ENCODE data around the gene VEPH1. TPM values are rescaled to one million over a fixed set of nuclear protein-coding genes. Genes with fewer than 3 reads are reported as not detected.

Gene VEPH1
- total and polyA plus RNA-seq, 9 of the 15 experiments (the other 6 are each of a cell fraction or from before 2014, with no cell fraction given) = 4.5 to 15.6 (median 5.8) TPM

DNA sequence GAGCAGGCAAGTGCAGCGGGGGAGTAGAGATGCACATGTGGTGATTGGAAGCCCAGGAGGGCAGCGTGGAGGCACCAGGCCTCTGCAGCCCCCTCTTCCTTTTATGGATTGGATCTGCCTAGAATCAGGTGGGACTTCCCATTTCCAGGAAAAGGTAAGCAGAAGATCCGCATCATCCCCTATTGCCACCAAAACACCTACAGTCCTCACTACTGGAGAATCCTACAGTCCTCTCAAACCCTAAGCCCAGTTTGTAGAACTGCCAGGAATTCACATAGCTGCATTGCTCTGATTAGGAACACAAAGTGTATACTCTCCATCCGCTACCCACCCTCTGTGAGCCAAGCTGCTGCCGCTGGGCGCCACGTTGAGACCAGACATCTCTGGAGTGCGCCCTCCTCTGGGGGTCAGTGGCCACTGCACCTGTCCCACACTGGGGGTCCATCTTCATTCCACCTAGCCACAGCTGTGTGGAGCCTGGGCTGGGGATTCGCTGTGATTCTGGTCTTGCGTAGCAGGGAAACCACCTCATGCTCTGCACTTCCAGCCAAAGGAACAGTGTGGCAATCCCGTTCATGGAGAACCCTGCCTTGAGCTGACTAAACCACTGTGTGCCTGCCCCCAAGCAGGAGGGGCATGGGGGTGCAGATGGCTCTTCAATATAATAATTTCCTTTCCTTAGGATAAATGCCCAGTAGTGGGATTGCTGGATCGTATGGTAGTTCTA lies 155.5 kb downstream of the VEPH1 start (continued):
- TF ChIP-seq, protein P1, sequence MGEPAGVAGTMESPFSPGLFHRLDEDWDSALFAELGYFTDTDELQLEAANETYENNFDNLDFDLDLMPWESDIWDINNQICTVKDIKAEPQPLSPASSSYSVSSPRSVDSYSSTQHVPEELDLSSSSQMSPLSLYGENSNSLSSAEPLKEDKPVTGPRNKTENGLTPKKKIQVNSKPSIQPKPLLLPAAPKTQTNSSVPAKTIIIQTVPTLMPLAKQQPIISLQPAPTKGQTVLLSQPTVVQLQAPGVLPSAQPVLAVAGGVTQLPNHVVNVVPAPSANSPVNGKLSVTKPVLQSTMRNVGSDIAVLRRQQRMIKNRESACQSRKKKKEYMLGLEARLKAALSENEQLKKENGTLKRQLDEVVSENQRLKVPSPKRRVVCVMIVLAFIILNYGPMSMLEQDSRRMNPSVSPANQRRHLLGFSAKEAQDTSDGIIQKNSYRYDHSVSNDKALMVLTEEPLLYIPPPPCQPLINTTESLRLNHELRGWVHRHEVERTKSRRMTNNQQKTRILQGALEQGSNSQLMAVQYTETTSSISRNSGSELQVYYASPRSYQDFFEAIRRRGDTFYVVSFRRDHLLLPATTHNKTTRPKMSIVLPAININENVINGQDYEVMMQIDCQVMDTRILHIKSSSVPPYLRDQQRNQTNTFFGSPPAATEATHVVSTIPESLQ (CRISPR knock-in tag; IDR thresholded peaks at IDR 0.05) = no peak
- no peak for TF ChIP-seq ZSCAN29 (IDR thresholded peaks at IDR 0.05)
- no peak for TF ChIP-seq CBX2 (IDR thresholded peaks at IDR 0.05; ENCODE audit: insufficient read depth, low read length, poor library complexity, severe bottlenecking)
- TF ChIP-seq, protein P2, sequence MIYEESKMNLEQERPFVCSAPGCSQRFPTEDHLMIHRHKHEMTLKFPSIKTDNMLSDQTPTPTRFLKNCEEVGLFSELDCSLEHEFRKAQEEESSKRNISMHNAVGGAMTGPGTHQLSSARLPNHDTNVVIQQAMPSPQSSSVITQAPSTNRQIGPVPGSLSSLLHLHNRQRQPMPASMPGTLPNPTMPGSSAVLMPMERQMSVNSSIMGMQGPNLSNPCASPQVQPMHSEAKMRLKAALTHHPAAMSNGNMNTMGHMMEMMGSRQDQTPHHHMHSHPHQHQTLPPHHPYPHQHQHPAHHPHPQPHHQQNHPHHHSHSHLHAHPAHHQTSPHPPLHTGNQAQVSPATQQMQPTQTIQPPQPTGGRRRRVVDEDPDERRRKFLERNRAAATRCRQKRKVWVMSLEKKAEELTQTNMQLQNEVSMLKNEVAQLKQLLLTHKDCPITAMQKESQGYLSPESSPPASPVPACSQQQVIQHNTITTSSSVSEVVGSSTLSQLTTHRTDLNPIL (CRISPR knock-in tag; IDR thresholded peaks at IDR 0.05) = no peak
- TF ChIP-seq SMC3 (conservative IDR thresholded peaks at IDR 0.05; ENCODE audit: insufficient read depth, low read depth, low read length) = peak; percentile 44; the same call in 1 of the 2 replicates
- TF ChIP-seq, protein P3, sequence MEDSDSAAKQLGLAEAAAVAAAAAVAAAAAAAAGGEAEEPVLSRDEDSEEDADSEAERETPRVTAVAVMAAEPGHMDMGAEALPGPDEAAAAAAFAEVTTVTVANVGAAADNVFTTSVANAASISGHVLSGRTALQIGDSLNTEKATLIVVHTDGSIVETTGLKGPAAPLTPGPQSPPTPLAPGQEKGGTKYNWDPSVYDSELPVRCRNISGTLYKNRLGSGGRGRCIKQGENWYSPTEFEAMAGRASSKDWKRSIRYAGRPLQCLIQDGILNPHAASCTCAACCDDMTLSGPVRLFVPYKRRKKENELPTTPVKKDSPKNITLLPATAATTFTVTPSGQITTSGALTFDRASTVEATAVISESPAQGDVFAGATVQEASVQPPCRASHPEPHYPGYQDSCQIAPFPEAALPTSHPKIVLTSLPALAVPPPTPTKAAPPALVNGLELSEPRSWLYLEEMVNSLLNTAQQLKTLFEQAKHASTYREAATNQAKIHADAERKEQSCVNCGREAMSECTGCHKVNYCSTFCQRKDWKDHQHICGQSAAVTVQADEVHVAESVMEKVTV (CRISPR knock-in tag; IDR thresholded peaks at IDR 0.05) = peak; percentile 16; the same call in 1 of the 2 replicates
- TF ChIP-seq, protein P4, sequence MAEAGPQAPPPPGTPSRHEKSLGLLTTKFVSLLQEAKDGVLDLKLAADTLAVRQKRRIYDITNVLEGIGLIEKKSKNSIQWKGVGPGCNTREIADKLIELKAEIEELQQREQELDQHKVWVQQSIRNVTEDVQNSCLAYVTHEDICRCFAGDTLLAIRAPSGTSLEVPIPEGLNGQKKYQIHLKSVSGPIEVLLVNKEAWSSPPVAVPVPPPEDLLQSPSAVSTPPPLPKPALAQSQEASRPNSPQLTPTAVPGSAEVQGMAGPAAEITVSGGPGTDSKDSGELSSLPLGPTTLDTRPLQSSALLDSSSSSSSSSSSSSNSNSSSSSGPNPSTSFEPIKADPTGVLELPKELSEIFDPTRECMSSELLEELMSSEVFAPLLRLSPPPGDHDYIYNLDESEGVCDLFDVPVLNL (CRISPR knock-in tag; IDR thresholded peaks at IDR 0.05; ENCODE audit: low read depth) = no peak
- TF ChIP-seq ZBTB8A (IDR thresholded peaks at IDR 0.05; ENCODE audit: partially characterized antibody) = no peak
- TF ChIP-seq, protein P5, sequence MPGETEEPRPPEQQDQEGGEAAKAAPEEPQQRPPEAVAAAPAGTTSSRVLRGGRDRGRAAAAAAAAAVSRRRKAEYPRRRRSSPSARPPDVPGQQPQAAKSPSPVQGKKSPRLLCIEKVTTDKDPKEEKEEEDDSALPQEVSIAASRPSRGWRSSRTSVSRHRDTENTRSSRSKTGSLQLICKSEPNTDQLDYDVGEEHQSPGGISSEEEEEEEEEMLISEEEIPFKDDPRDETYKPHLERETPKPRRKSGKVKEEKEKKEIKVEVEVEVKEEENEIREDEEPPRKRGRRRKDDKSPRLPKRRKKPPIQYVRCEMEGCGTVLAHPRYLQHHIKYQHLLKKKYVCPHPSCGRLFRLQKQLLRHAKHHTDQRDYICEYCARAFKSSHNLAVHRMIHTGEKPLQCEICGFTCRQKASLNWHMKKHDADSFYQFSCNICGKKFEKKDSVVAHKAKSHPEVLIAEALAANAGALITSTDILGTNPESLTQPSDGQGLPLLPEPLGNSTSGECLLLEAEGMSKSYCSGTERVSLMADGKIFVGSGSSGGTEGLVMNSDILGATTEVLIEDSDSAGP (CRISPR knock-in tag; IDR thresholded peaks at IDR 0.05) = no peak
- TF ChIP-seq, protein P6, sequence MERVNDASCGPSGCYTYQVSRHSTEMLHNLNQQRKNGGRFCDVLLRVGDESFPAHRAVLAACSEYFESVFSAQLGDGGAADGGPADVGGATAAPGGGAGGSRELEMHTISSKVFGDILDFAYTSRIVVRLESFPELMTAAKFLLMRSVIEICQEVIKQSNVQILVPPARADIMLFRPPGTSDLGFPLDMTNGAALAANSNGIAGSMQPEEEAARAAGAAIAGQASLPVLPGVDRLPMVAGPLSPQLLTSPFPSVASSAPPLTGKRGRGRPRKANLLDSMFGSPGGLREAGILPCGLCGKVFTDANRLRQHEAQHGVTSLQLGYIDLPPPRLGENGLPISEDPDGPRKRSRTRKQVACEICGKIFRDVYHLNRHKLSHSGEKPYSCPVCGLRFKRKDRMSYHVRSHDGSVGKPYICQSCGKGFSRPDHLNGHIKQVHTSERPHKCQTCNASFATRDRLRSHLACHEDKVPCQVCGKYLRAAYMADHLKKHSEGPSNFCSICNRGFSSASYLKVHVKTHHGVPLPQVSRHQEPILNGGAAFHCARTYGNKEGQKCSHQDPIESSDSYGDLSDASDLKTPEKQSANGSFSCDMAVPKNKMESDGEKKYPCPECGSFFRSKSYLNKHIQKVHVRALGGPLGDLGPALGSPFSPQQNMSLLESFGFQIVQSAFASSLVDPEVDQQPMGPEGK (CRISPR knock-in tag; IDR thresholded peaks at IDR 0.05; ENCODE audit: borderline replicate concordance) = no peak
- TF ChIP-seq, protein P7, sequence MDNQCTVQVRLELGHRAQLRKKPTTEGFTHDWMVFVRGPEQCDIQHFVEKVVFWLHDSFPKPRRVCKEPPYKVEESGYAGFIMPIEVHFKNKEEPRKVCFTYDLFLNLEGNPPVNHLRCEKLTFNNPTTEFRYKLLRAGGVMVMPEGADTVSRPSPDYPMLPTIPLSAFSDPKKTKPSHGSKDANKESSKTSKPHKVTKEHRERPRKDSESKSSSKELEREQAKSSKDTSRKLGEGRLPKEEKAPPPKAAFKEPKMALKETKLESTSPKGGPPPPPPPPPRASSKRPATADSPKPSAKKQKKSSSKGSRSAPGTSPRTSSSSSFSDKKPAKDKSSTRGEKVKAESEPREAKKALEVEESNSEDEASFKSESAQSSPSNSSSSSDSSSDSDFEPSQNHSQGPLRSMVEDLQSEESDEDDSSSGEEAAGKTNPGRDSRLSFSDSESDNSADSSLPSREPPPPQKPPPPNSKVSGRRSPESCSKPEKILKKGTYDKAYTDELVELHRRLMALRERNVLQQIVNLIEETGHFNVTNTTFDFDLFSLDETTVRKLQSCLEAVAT (IDR thresholded peaks at IDR 0.05) = no peak
- TF ChIP-seq ZNF24 (IDR thresholded peaks at IDR 0.05) = no peak
- TF ChIP-seq HNRNPK (IDR thresholded peaks at IDR 0.05; ENCODE audit: low read depth, low read length, poor library complexity, severe bottlenecking) = no peak
- TF ChIP-seq POLR2A (conservative IDR thresholded peaks at IDR 0.05) = no peak
- TF ChIP-seq ZNF197 (CRISPR knock-in tag; IDR thresholded peaks at IDR 0.05; ENCODE audit: low read depth) = no peak
